Measurements from ENCODE around the gene PIKFYVE. TPM values are rescaled to one million over a fixed set of nuclear protein-coding genes. Genes with fewer than 3 reads are reported as not detected.
"Not testable (repeated sequence)": the region's sequence is repeated elsewhere in the genome, so short reads cannot be mapped to it uniquely, and the experiment has no call there.

The PIKFYVE gene
- total RNA-seq, 4 donors from 2014 or later: 11.9 to 35.6 (median 18.0) TPM

GRCh38 chr2:208386541-208386940 lies 120.5 kb downstream of the PIKFYVE start:
- no peak for DNase-seq
- Histone ChIP-seq H3K9me3 (no peaks in the 10 kb centered on the region), H3K4me3 (no peak overlapping the region), H3K27ac (no peak overlapping the region), H3K4me1 (no peaks in the 10 kb centered on the region), H3K36me3 (no peaks in the 10 kb centered on the region), H3K27me3 (peaks cover 7% of the 10 kb centered on the region)
- TF ChIP-seq POLR2A (IDR thresholded peaks at IDR 0.05) (no peak), POLR2AphosphoS5 (IDR thresholded peaks at IDR 0.05) (no peak), EP300 (IDR thresholded peaks at IDR 0.05; ENCODE audit: low read depth) (no peak), CTCF (IDR thresholded peaks at IDR 0.05) (no peak)
- WGBS, 2 donors (ENCODE audit: low coverage in 1 of 2): 23 to 29% methylated on average over 2 of the region's 2 CpGs
- intact Hi-C loops (cut with DNase I; ENCODE audit: low total_unique reads): no loop called here
- in situ Hi-C loops (cut with MboI; ENCODE audit: low pct_ligation_motif_present in 1 of 4, low pct_unique_long_range_greater_than_20kb in 1 of 4, low sequenced_read_pairs in 3 of 4): loop anchor here in 1 of 4 donors (25.0 kb wide), 1 partner anchor 826 kb away; no protein-coding TSS in a partner anchor

- DNase-seq: no peak
- H3K4me3 ChIP-seq: no peak overlapping the region
- WGBS, 2 donors (ENCODE audit: low coverage in 1 of 2): 77 to 83% methylated on average over 1 to 3 of the region's 3 CpGs
- H3K27me3 ChIP-seq: no peaks in the 10 kb centered on the region
- no peak for TF ChIP-seq POLR2AphosphoS5 (IDR thresholded peaks at IDR 0.05)
- no peak for TF ChIP-seq EP300 (IDR thresholded peaks at IDR 0.05; ENCODE audit: low read depth)
- no peak for TF ChIP-seq CTCF (IDR thresholded peaks at IDR 0.05)
- no peak for TF ChIP-seq POLR2A (IDR thresholded peaks at IDR 0.05)
- no peak overlapping the region for H3K27ac ChIP-seq
- intact Hi-C loops (cut with DNase I; ENCODE audit: low total_unique reads) (no loop called here), in situ Hi-C loops (cut with MboI; ENCODE audit: low pct_ligation_motif_present in 1 of 4, low pct_unique_long_range_greater_than_20kb in 1 of 4, low sequenced_read_pairs in 3 of 4) (loop anchor here in 1 of 4 donors (25.0 kb wide), 1 partner anchor 822 kb away; no protein-coding TSS in a partner anchor)
- H3K4me1 ChIP-seq: no peaks in the 10 kb centered on the region
- no peaks in the 10 kb centered on the region for H3K36me3 ChIP-seq
- H3K9me3 ChIP-seq: peaks cover 6 to 10% of the 10 kb centered on the region in 2 donors
Observed at GRCh38 chr2:208389940-208390339, 123.9 kb downstream of the PIKFYVE start.

- no peak for TF ChIP-seq POLR2AphosphoS5 (IDR thresholded peaks at IDR 0.05)
- TF ChIP-seq POLR2A (IDR thresholded peaks at IDR 0.05): no peak
- no peak for TF ChIP-seq EP300 (IDR thresholded peaks at IDR 0.05; ENCODE audit: low read depth)
- TF ChIP-seq CTCF (IDR thresholded peaks at IDR 0.05): no peak
- DNase-seq: no peak
- Histone ChIP-seq H3K9me3 (peaks cover 6 to 10% of the 10 kb centered on the region in 2 donors), H3K4me1 (no peaks in the 10 kb centered on the region), H3K27ac (no peak overlapping the region), H3K4me3 (no peak overlapping the region), H3K27me3 (no peaks in the 10 kb centered on the region), H3K36me3 (no peaks in the 10 kb centered on the region)
- WGBS, 2 donors (ENCODE audit: low coverage in 1 of 2): 72 to 79% methylated on average over 3 of the region's 3 CpGs
- in situ Hi-C loops (cut with MboI; ENCODE audit: low pct_ligation_motif_present in 1 of 4, low pct_unique_long_range_greater_than_20kb in 1 of 4, low sequenced_read_pairs in 3 of 4): loop anchor here in 1 of 4 donors (25.0 kb wide), 1 partner anchor 820 kb away; no protein-coding TSS in a partner anchor
- intact Hi-C loops (cut with DNase I; ENCODE audit: low total_unique reads): no loop called here
Observed at GRCh38 chr2:208392300-208392699, 126.2 kb downstream of the PIKFYVE start.

GRCh38 chr2:208396796-208397195 lies 130.7 kb downstream of the PIKFYVE start:
- DNase-seq; H3K4me3 ChIP-seq; H3K9me3 ChIP-seq; intact Hi-C loops (cut with DNase I; ENCODE audit: low total_unique reads); H3K27me3 ChIP-seq; H3K4me1 ChIP-seq; H3K36me3 ChIP-seq; H3K27ac ChIP-seq: not testable (repeated sequence)
- in situ Hi-C loops (cut with MboI; ENCODE audit: low pct_ligation_motif_present in 1 of 4, low pct_unique_long_range_greater_than_20kb in 1 of 4, low sequenced_read_pairs in 3 of 4): loop anchor here in 1 of 4 donors (25.0 kb wide), 1 partner anchor 816 kb away; no protein-coding TSS in a partner anchor
- WGBS, 2 donors (ENCODE audit: low coverage in 1 of 2): 90 to 93% methylated on average over 3 to 4 of the region's 4 CpGs

GRCh38 chr2:208399201-208399600 lies 133.1 kb downstream of the PIKFYVE start:
- Histone ChIP-seq H3K36me3 (no peaks in the 10 kb centered on the region), H3K4me3 (no peak overlapping the region), H3K27me3 (peaks cover 21% of the 10 kb centered on the region), H3K9me3 (peaks cover 4% of the 10 kb centered on the region in 2 donors), H3K4me1 (no peaks in the 10 kb centered on the region), H3K27ac (no peak overlapping the region)
- in situ Hi-C loops (cut with MboI; ENCODE audit: low pct_ligation_motif_present in 1 of 4, low pct_unique_long_range_greater_than_20kb in 1 of 4, low sequenced_read_pairs in 3 of 4): loop anchor here in 1 of 4 donors (25.0 kb wide), 1 partner anchor 813 kb away; no protein-coding TSS in a partner anchor
- intact Hi-C loops (cut with DNase I; ENCODE audit: low total_unique reads): no loop called here
- WGBS, 2 donors (ENCODE audit: low coverage in 1 of 2): 33% methylated on average over 1 of the region's 1 CpG; no CpG with 5 or more reads in 1 of the 2 donors
- no peak for TF ChIP-seq POLR2A (IDR thresholded peaks at IDR 0.05)
- TF ChIP-seq POLR2AphosphoS5 (IDR thresholded peaks at IDR 0.05): no peak
- no peak for TF ChIP-seq EP300 (IDR thresholded peaks at IDR 0.05; ENCODE audit: low read depth)
- no peak for TF ChIP-seq CTCF (IDR thresholded peaks at IDR 0.05)
- no peak for DNase-seq
